ENCODE results near the gene DLK2. TPM values are rescaled to one million over a fixed set of nuclear protein-coding genes. Genes with fewer than 3 reads are reported as not detected.
"Not testable (repeated sequence)": the region's sequence is repeated elsewhere in the genome, so short reads cannot be mapped to it uniquely, and the experiment has no call there.

The DLK2 gene
- total and polyA plus RNA-seq, 2 donors (not counting 3 experiments of a cell fraction or from before 2014, with no cell fraction given): 0.36 TPM; not detected in 1

- intact Hi-C loops (cut with micrococcal nuclease): no loop called here
- no peaks in the 10 kb centered on the region for H3K79me2 ChIP-seq (ENCODE audit: control insufficient read depth, insufficient read depth, low read length)
- DNase-seq (ENCODE audit: low read depth, low spot score) (no peak), FAIRE-seq (no peak)
- ChIA-PET POLR2A (no interaction called here), CTCF (interaction anchor here (0.7 to 21.3 kb wide), 2 partner anchors 31 to 42 kb away, joined by 3 to 289 read pairs; partner anchors contain the start of gene LRRC73)
- no peak overlapping the region for H2AFZ ChIP-seq (ENCODE audit: low read depth, low read length)
- H3K4me2 ChIP-seq (ENCODE audit: insufficient read depth, low read length): no peak overlapping the region
- H3K9me3 ChIP-seq (replicated peaks; ENCODE audit: control insufficient read depth, insufficient read depth, low read length): no peaks in the 10 kb centered on the region
- no peak overlapping the region for H3K9ac ChIP-seq (replicated peaks; ENCODE audit: extremely low read depth, insufficient read depth, low read length)
- H3K27me3 ChIP-seq (ENCODE audit: control insufficient read depth in 2 of 2, insufficient read depth in 2 of 2, low read length in 2 of 2): peaks cover 15 to 35% of the 10 kb centered on the region in 2 experiments
- no peaks in the 10 kb centered on the region for H3K9me1 ChIP-seq (replicated peaks; ENCODE audit: control insufficient read depth, extremely low read depth, insufficient read depth, low read length)
- H3K4me3 ChIP-seq (replicated peaks in 1 of 3; ENCODE audit: insufficient read depth in 1 of 3, low read depth in 1 of 3, low read length in 3 of 3): no peak overlapping the region
- TF ChIP-seq POLR2AphosphoS5 (IDR thresholded peaks at IDR 0.05; ENCODE audit: insufficient read depth, low read depth, low read length) (no peak), EZH2 (IDR thresholded peaks at IDR 0.05; ENCODE audit: borderline replicate concordance, low read depth, low read length, severe bottlenecking) (no peak), JUN (IDR thresholded peaks at IDR 0.05; ENCODE audit: borderline replicate concordance, insufficient read depth, insufficient read length, low read depth) (no peak), GATA2 (IDR thresholded peaks at IDR 0.05; ENCODE audit: insufficient read depth, insufficient read length, low read depth, low read length) (no peak), POLR2A (IDR thresholded peaks at IDR 0.05; ENCODE audit: low read depth, low read length) (no peak), MYC (IDR thresholded peaks at IDR 0.05; ENCODE audit: low read depth, low read length) (no peak), FOS (IDR thresholded peaks at IDR 0.05; ENCODE audit: borderline replicate concordance, insufficient read depth, low read length) (no peak)
- TF ChIP-seq, protein P1, sequence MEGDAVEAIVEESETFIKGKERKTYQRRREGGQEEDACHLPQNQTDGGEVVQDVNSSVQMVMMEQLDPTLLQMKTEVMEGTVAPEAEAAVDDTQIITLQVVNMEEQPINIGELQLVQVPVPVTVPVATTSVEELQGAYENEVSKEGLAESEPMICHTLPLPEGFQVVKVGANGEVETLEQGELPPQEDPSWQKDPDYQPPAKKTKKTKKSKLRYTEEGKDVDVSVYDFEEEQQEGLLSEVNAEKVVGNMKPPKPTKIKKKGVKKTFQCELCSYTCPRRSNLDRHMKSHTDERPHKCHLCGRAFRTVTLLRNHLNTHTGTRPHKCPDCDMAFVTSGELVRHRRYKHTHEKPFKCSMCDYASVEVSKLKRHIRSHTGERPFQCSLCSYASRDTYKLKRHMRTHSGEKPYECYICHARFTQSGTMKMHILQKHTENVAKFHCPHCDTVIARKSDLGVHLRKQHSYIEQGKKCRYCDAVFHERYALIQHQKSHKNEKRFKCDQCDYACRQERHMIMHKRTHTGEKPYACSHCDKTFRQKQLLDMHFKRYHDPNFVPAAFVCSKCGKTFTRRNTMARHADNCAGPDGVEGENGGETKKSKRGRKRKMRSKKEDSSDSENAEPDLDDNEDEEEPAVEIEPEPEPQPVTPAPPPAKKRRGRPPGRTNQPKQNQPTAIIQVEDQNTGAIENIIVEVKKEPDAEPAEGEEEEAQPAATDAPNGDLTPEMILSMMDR (IDR thresholded peaks at IDR 0.05; ENCODE audit: extremely low read depth in 1 of 2, insufficient read depth in 1 of 2, low read depth in 1 of 2, low read length in 2 of 2): no peak
- TF ChIP-seq, protein P2, sequence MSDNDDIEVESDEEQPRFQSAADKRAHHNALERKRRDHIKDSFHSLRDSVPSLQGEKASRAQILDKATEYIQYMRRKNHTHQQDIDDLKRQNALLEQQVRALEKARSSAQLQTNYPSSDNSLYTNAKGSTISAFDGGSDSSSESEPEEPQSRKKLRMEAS (IDR thresholded peaks at IDR 0.05; ENCODE audit: insufficient read depth, insufficient read length): no peak
- H3K36me3 ChIP-seq (ENCODE audit: control insufficient read depth in 2 of 2, extremely low read depth in 1 of 2, insufficient read depth in 2 of 2, low read length in 2 of 2): no peaks in the 10 kb centered on the region
- peaks cover 9% of the 10 kb centered on the region for H3K4me1 ChIP-seq (ENCODE audit: control insufficient read depth, extremely low read depth, insufficient read depth, low read length)
- BruUV-seq (replicated peaks): no TSS peak
- H4K20me1 ChIP-seq (replicated peaks; ENCODE audit: control insufficient read depth, extremely low read depth, insufficient read depth, low read length): no peaks in the 10 kb centered on the region
- dilution Hi-C loops (cut with MboI; ENCODE audit: extremely low pct_ligation_motif_present, low sequenced_read_pairs): no loop called here
- H3K27ac ChIP-seq (ENCODE audit: insufficient read depth, low read depth, low read length): no peak overlapping the region
Measured at GRCh38 chr6:43459535-43459934, 4.2 kb upstream of the DLK2 start.

- H3K4me2 ChIP-seq (ENCODE audit: insufficient read depth, low read length); intact Hi-C loops (cut with micrococcal nuclease); POLR2A ChIA-PET; H3K36me3 ChIP-seq (ENCODE audit: control insufficient read depth in 2 of 2, extremely low read depth in 1 of 2, insufficient read depth in 2 of 2, low read length in 2 of 2); dilution Hi-C loops (cut with MboI; ENCODE audit: extremely low pct_ligation_motif_present, low sequenced_read_pairs); BruUV-seq (replicated peaks); DNase-seq (ENCODE audit: low read depth, low spot score); H3K79me2 ChIP-seq (ENCODE audit: control insufficient read depth, insufficient read depth, low read length); H4K20me1 ChIP-seq (replicated peaks; ENCODE audit: control insufficient read depth, extremely low read depth, insufficient read depth, low read length); H3K27ac ChIP-seq (ENCODE audit: insufficient read depth, low read depth, low read length); H3K9me3 ChIP-seq (replicated peaks; ENCODE audit: control insufficient read depth, insufficient read depth, low read length); H3K4me1 ChIP-seq (ENCODE audit: control insufficient read depth, extremely low read depth, insufficient read depth, low read length); H3K4me3 ChIP-seq (replicated peaks in 1 of 3; ENCODE audit: insufficient read depth in 1 of 3, low read depth in 1 of 3, low read length in 3 of 3); FAIRE-seq; H2AFZ ChIP-seq (ENCODE audit: low read depth, low read length); H3K9ac ChIP-seq (replicated peaks; ENCODE audit: extremely low read depth, insufficient read depth, low read length); H3K9me1 ChIP-seq (replicated peaks; ENCODE audit: control insufficient read depth, extremely low read depth, insufficient read depth, low read length): not testable (repeated sequence)
- H3K27me3 ChIP-seq (ENCODE audit: control insufficient read depth in 2 of 2, insufficient read depth in 2 of 2, low read length in 2 of 2): peaks cover 13 to 30% of the 10 kb centered on the region in 2 experiments
- CTCF ChIA-PET: interaction anchor here (1.6 to 21.3 kb wide), 2 partner anchors 19 to 43 kb away, joined by 3 to 289 read pairs; partner anchors contain the start of gene LRRC73
Measured at GRCh38 chr6:43458154-43458553, 2.8 kb upstream of the DLK2 start.
